HepG2 (cell line): ENCODE data around the gene CITED2. TPM values are rescaled to one million over a fixed set of nuclear protein-coding genes. Genes with fewer than 3 reads are reported as not detected.
A peak's percentile ranks its signal among the peaks of the same experiment; 100 is the strongest.

Source experiments
- ATF3 ChIP-seq: sonication (generic); formaldehyde crosslinking; IDR thresholded peaks from 2 replicates; pipeline ENCODE4 v1.4.0; 2020; ENCODE audit warnings: missing genetic modification reagents
- CHD4 ChIP-seq: fragments of 200-600 bp; sonication (generic); IDR thresholded peaks from 2 replicates; pipeline ENCODE4 v1.7.0; 2017; ENCODE audit warnings: mild to moderate bottlenecking, low read length, borderline replicate concordance
- GABPB1 ChIP-seq: IDR thresholded peaks from 2 replicates; pipeline ENCODE4 v1.6.1; 2016; ENCODE audit warnings: mild to moderate bottlenecking, missing genetic modification reagents, moderate library complexity, missing compliant biosample characterization
- HDAC6 ChIP-seq: fragments of 200-600 bp; sonication (generic); IDR thresholded peaks from 2 replicates; pipeline ENCODE4 v1.7.0; 2017; ENCODE audit warnings: mild to moderate bottlenecking, antibody characterized with exemption, low read length, low read depth
- HNRNPLL ChIP-seq: fragments of 200-400 bp; formaldehyde crosslinking; IDR thresholded peaks from 2 replicates; pipeline ENCODE4 v1.6.1; 2017; ENCODE audit warnings: mild to moderate bottlenecking, low read depth, low read length; ENCODE audit not compliant: poor library complexity, severe bottlenecking
- MNT ChIP-seq: fragments of 450-650 bp; IDR thresholded peaks from 2 replicates; pipeline ENCODE4 v1.6.1; 2016
- NFRKB ChIP-seq: fragments of 450-650 bp; IDR thresholded peaks from 2 replicates; pipeline ENCODE4 v1.6.1; 2017
- NONO ChIP-seq, 2 experiments: fragments of 450-650 bp in 1 of 2; sonication (generic) in 1 of 2; formaldehyde crosslinking in 1 of 2; IDR thresholded peaks in 1 of 2; conservative IDR thresholded peaks in 1 of 2; 2 replicates each; pipeline versions ENCODE4 v1.6.1 to v1.8.0; 2017 to 2022; ENCODE audit warnings: mild to moderate bottlenecking in 1 of 2, missing genetic modification reagents in 1 of 2, moderate library complexity in 1 of 2
- SALL2 ChIP-seq: sonication (generic); formaldehyde crosslinking; IDR thresholded peaks from 2 replicates; pipeline ENCODE4 v1.8.1; 2023; ENCODE audit warnings: mild to moderate bottlenecking, missing genetic modification reagents, inconsistent platforms
- TBL1XR1 ChIP-seq: fragments of 150-350 bp; IDR thresholded peaks from 2 replicates; pipeline ENCODE4 v1.6.1; 2014; ENCODE audit warnings: borderline replicate concordance, low read length; ENCODE audit not compliant: partially characterized antibody
- TGIF2 ChIP-seq: IDR thresholded peaks from 2 replicates; pipeline ENCODE4 v1.6.1; 2016; ENCODE audit warnings: control low read depth, missing compliant biosample characterization
- THYN1 ChIP-seq: sonication (generic); formaldehyde crosslinking; IDR thresholded peaks from 2 replicates; pipeline ENCODE4 v1.8.1; 2023; ENCODE audit warnings: low read depth, mild to moderate bottlenecking, moderate library complexity, missing genetic modification reagents, borderline replicate concordance
- XRCC5 ChIP-seq: fragments of 200-400 bp; formaldehyde crosslinking; optimal IDR thresholded peaks from 2 replicates; pipeline ENCODE3; 2017; ENCODE audit warnings: mild to moderate bottlenecking, low read length
- ZFP37 ChIP-seq: sonication (generic); formaldehyde crosslinking; IDR thresholded peaks from 2 replicates; pipeline ENCODE4 v1.4.0; 2020; ENCODE audit warnings: missing genetic modification reagents, borderline replicate concordance
- ZNF17 ChIP-seq: sonication (generic); formaldehyde crosslinking; IDR thresholded peaks from 2 replicates; pipeline ENCODE4 v1.5.0; 2020; ENCODE audit warnings: mild to moderate bottlenecking, missing genetic modification reagents
- ZNF280B ChIP-seq: sonication (generic); formaldehyde crosslinking; IDR thresholded peaks from 2 replicates; pipeline ENCODE4 v1.5.0; 2020; ENCODE audit warnings: missing genetic modification reagents, mild to moderate bottlenecking, borderline replicate concordance
- ZNF333 ChIP-seq: sonication (generic); formaldehyde crosslinking; IDR thresholded peaks from 2 replicates; pipeline ENCODE4 v1.4.0; 2020; ENCODE audit warnings: mild to moderate bottlenecking, missing genetic modification reagents, borderline replicate concordance
- ZNF720 ChIP-seq: sonication (generic); formaldehyde crosslinking; IDR thresholded peaks from 2 replicates; pipeline ENCODE4 v1.4.0; 2020; ENCODE audit warnings: missing genetic modification reagents
- ZNF788 ChIP-seq: sonication (generic); formaldehyde crosslinking; IDR thresholded peaks from 2 replicates; pipeline ENCODE4 v1.5.0; 2020; ENCODE audit warnings: mild to moderate bottlenecking, missing genetic modification reagents, borderline replicate concordance
- ZNF792 ChIP-seq: IDR thresholded peaks from 2 replicates; pipeline ENCODE4 v1.6.1; 2016
- ZNF891 ChIP-seq: sonication (generic); formaldehyde crosslinking; IDR thresholded peaks from 2 replicates; pipeline ENCODE4 v1.5.0; 2020; ENCODE audit warnings: mild to moderate bottlenecking, missing genetic modification reagents
- polyA plus RNA-seq, 8 experiments: library from polyadenylated mRNA; depleted of rRNA in 3 of 8; stranded (reverse) in 7 of 8; unstranded in 1 of 8; fragments of >200 nt; fragmentation: Illumina TruSeq in 4 of 8; extraction: Trizol in 4 of 8; gene quantifications; 2 replicates each; pipeline versions ENCODE4 v1.2.1 to v1.2.3, GENCODE V29; 2011 to 2016; ENCODE audit warnings: low read depth in 4 of 8, missing spikeins in 1 of 8, mixed read lengths in 1 of 8; ENCODE audit not compliant: insufficient read depth in 1 of 8
- total RNA-seq, 5 experiments: library from RNA; depleted of rRNA; stranded (reverse); fragments of >200 nt; fragmentation: Illumina TruSeq; extraction: Trizol; gene quantifications; 2 replicates each; pipeline ENCODE4 v1.2.3, GENCODE V29; 2016; ENCODE audit warnings: low read depth in 1 of 5
- TF ChIP-seq, protein P1 (sequence below): sonication (generic); formaldehyde crosslinking; IDR thresholded peaks from 2 replicates; pipeline ENCODE4 v1.8.1; 2023; ENCODE audit warnings: missing genetic modification reagents, mild to moderate bottlenecking, borderline replicate concordance
- TF ChIP-seq, protein P2 (sequence below): sonication (generic); formaldehyde crosslinking; IDR thresholded peaks from 2 replicates; pipeline ENCODE4 v1.4.0; 2020; ENCODE audit warnings: mild to moderate bottlenecking, low read depth, missing genetic modification reagents

The CITED2 gene
- total and polyA plus RNA-seq, 2 of the 13 experiments (the other 11 are each of a cell fraction or from before 2014, with no cell fraction given) = 17.6 to 57.2 TPM

DNA sequence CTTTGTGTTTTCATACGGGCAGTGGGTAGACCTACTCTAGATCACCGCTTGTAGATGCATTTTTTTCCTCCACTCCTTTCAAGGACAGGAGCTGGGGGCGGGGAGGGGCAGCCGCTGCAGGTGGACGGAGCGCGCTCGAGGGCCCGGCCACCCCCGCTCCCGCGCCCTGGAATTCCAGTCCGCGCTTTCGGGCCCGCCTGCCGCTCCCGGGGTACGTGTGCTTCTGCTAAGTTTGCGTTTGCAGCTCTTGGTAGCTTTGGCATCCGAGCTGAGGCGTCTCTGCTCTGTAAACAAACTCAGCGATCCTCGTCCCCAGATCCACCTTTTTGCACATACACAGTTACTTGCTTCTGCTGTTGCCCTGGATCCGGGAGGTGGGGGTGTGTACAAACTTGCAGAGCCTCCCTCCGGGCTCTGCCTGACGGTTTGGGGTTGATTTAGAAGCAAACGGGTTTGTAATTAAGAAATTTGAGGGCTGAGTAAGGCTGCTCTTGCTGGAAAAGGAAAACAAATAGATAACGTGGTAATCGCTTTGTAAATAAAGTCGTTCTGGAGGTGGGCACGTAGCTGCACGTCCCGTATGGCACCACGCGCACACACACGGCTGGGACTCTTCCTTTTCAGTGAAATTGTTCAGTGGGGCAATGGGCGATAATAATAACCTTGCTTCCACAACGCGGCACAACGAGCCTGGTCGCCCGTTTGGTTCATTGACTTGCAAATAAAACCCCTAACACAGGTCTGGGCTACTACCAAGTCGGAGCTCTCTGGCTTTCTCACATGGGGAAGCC lies 973 bp upstream of the CITED2 start (continued):
- no peak for TF ChIP-seq ZNF333 (CRISPR knock-in tag)
- TF ChIP-seq XRCC5 = peak; percentile 94
- TF ChIP-seq HNRNPLL = peak; percentile 81
- TF ChIP-seq ZNF280B (CRISPR knock-in tag) = peak; percentile 64
- TF ChIP-seq ZNF788 = peak; percentile 57
- TF ChIP-seq CHD4 = no peak
- no peak for TF ChIP-seq NONO (IDR thresholded peaks at IDR 0.05)
- peak; percentile 86 for TF ChIP-seq NONO (CRISPR knock-in tag; conservative IDR thresholded peaks at IDR 0.05)
- peak; percentile 76 for TF ChIP-seq ZNF891 (CRISPR knock-in tag)
- TF ChIP-seq ZNF17 (CRISPR knock-in tag) = no peak
- peak; percentile 92 for TF ChIP-seq TGIF2 (CRISPR knock-in tag)
- TF ChIP-seq MNT = no peak
- peak; percentile 93 for TF ChIP-seq ZNF792 (CRISPR knock-in tag)
- no peak for TF ChIP-seq ZNF720
- no peak for TF ChIP-seq HDAC6
- no peak for TF ChIP-seq ATF3 (CRISPR knock-in tag)
- TF ChIP-seq, protein P1, sequence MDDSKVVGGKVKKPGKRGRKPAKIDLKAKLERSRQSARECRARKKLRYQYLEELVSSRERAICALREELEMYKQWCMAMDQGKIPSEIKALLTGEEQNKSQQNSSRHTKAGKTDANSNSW = no peak
- no peak for TF ChIP-seq NFRKB
- no peak for TF ChIP-seq SALL2 (CRISPR knock-in tag)
- peak; percentile 38 for TF ChIP-seq TBL1XR1
- TF ChIP-seq THYN1 (CRISPR knock-in tag) = no peak
- TF ChIP-seq, protein P2, sequence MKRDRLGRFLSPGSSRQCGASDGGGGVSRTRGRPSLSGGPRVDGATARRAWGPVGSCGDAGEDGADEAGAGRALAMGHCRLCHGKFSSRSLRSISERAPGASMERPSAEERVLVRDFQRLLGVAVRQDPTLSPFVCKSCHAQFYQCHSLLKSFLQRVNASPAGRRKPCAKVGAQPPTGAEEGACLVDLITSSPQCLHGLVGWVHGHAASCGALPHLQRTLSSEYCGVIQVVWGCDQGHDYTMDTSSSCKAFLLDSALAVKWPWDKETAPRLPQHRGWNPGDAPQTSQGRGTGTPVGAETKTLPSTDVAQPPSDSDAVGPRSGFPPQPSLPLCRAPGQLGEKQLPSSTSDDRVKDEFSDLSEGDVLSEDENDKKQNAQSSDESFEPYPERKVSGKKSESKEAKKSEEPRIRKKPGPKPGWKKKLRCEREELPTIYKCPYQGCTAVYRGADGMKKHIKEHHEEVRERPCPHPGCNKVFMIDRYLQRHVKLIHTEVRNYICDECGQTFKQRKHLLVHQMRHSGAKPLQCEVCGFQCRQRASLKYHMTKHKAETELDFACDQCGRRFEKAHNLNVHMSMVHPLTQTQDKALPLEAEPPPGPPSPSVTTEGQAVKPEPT (CRISPR knock-in tag) = peak; percentile 67; the same call in 1 of the 2 replicates
- TF ChIP-seq ZFP37 = no peak
- TF ChIP-seq GABPB1 = peak; percentile 73
